HepG2 (cell line): Measurements from ENCODE around the gene BIVM. TPM values are rescaled to one million over a fixed set of nuclear protein-coding genes. Genes with fewer than 3 reads are reported as not detected.

Experiments
- ATAC-seq: fragments of 200-7000 bp; cut with Tn5 transposase; 3 replicates; pipeline ENCODE4 v1.9.1; 2020; ENCODE audit warnings: mild to moderate bottlenecking, moderate library complexity
- BruUV-seq: library from RNA; stranded (reverse); fragments of 400-500 nt; replicated peaks from 2 replicates; lab custom pipeline; 2021; lab: Mats Ljungman, UMichigan
- CTCF ChIA-PET: fragments of 300-600 bp; formaldehyde crosslinking; extraction: SDS; loops from one replicate; lab custom pipeline; 2021; ENCODE audit warnings: low total read pairs, inconsistent platforms, low intra/inter-chr PET ratio; lab: Yijun Ruan, JAX
- POLR2A ChIA-PET: fragments of 350-600 bp; sonication (Branson Sonifier 250); formaldehyde crosslinking; loops from one replicate; lab custom pipeline; 2020; ENCODE audit warnings: antibody characterized with exemption, inconsistent platforms; lab: Yijun Ruan, JAX
- DNase-seq: peaks from one replicate; pipeline ENCODE4 v3.0.0-alpha.2; 2015; ENCODE audit warnings: low spot score
- FAIRE-seq: peaks from 3 replicates; lab custom pipeline; 2011; peaks lifted over from hg19 to GRCh38; lab: Jason Lieb, UNC
- H2AFZ ChIP-seq: one replicate; pipeline ENCODE4 v1.6.1; 2011; ENCODE audit warnings: low read length, inconsistent platforms
- H3K27ac ChIP-seq: fragments of 300-600 bp; 3 replicates; pipeline ENCODE4 v1.8.0; 2011; ENCODE audit warnings: mixed run types, mild to moderate bottlenecking, mixed read lengths, low read length, inconsistent platforms; ENCODE audit not compliant: insufficient read depth; ENCODE audit errors: extremely low read length
- H3K27me3 ChIP-seq, 2 experiments: fragments of 200-600 bp in 1 of 2; 2 replicates in 1 of 2; 3 replicates in 1 of 2; pipeline versions ENCODE4 v1.6.0 to v1.8.0; 2011; ENCODE audit warnings: low read length in 2 of 2, mild to moderate bottlenecking in 2 of 2, moderate library complexity in 2 of 2, inconsistent platforms in 1 of 2; ENCODE audit not compliant: insufficient read depth in 2 of 2, control insufficient read depth in 1 of 2
- H3K36me3 ChIP-seq, 2 experiments: fragments of 200-600 bp in 1 of 2; replicated peaks in 1 of 2; 2 replicates in 1 of 2; 3 replicates in 1 of 2; pipeline versions ENCODE4 v1.5.1 to v1.8.0; 2011; ENCODE audit warnings: low read length in 2 of 2, inconsistent platforms in 1 of 2; ENCODE audit not compliant: insufficient read depth in 2 of 2, control insufficient read depth in 1 of 2
- H3K4me1 ChIP-seq: 2 replicates; pipeline ENCODE4 v1.5.1; 2012; ENCODE audit warnings: low read length, inconsistent platforms; ENCODE audit not compliant: insufficient read depth
- H3K4me2 ChIP-seq: 2 replicates; pipeline ENCODE4 v1.6.0; 2011; ENCODE audit warnings: low read depth, low read length, inconsistent platforms
- H3K4me3 ChIP-seq, 3 experiments: fragments of 200-600 bp in 1 of 3; sonication (generic), shearing (Covaris generic) in 1 of 3; replicated peaks in 1 of 3; 2 replicates each; pipeline ENCODE4 v1.5.1; 2011 to 2016; ENCODE audit warnings: low read length in 3 of 3, inconsistent platforms in 2 of 3, low read depth in 2 of 3, mild to moderate bottlenecking in 2 of 3, control low read depth in 1 of 3, mixed read lengths in 1 of 3; ENCODE audit not compliant: insufficient read depth in 1 of 3
- H3K79me2 ChIP-seq: one replicate; pipeline ENCODE4 v1.6.1; 2011; ENCODE audit warnings: low read length, inconsistent platforms; ENCODE audit not compliant: insufficient read depth
- H3K9ac ChIP-seq: 2 replicates; pipeline ENCODE4 v1.6.0; 2011; ENCODE audit warnings: mild to moderate bottlenecking, low read depth, low read length, inconsistent platforms; ENCODE audit not compliant: insufficient read depth
- H3K9me3 ChIP-seq: 2 replicates; pipeline ENCODE4 v1.5.1; 2012; ENCODE audit warnings: mild to moderate bottlenecking, low read length
- H4K20me1 ChIP-seq: 2 replicates; pipeline ENCODE4 v1.6.0; 2011; ENCODE audit warnings: inconsistent platforms, mild to moderate bottlenecking, low read length, moderate library complexity; ENCODE audit not compliant: insufficient read depth
- CCAR2 ChIP-seq: fragments of 200-400 bp; formaldehyde crosslinking; optimal IDR thresholded peaks from 2 replicates; pipeline ENCODE3; 2018; ENCODE audit warnings: low read depth, mild to moderate bottlenecking, low read length, moderate library complexity
- CENPT ChIP-seq: sonication (generic); formaldehyde crosslinking; IDR thresholded peaks from 2 replicates; pipeline ENCODE4 v1.8.0; 2022; ENCODE audit warnings: low read depth, mild to moderate bottlenecking, moderate library complexity, missing genetic modification reagents
- CREM ChIP-seq, 2 experiments: sonication (generic) in 1 of 2; formaldehyde crosslinking in 1 of 2; IDR thresholded peaks; 2 replicates each; pipeline versions ENCODE4 v1.4.0 to v1.6.1; 2016 to 2020; ENCODE audit warnings: antibody characterized with exemption in 1 of 2, mild to moderate bottlenecking in 1 of 2, missing genetic modification reagents in 1 of 2
- HNRNPUL1 ChIP-seq: fragments of 200-400 bp; formaldehyde crosslinking; IDR thresholded peaks from 2 replicates; pipeline ENCODE4 v1.6.1; 2017; ENCODE audit warnings: low read depth, mild to moderate bottlenecking, low read length, moderate library complexity
- NRL ChIP-seq: sonication (generic); formaldehyde crosslinking; IDR thresholded peaks from 2 replicates; pipeline ENCODE4 v1.5.0; 2020; ENCODE audit warnings: missing genetic modification reagents, mild to moderate bottlenecking, moderate library complexity, borderline replicate concordance
- SRSF1 ChIP-seq: fragments of 200-400 bp; formaldehyde crosslinking; optimal IDR thresholded peaks from 2 replicates; pipeline ENCODE3; 2017; ENCODE audit warnings: mild to moderate bottlenecking, low read depth, low read length, moderate library complexity
- ZNF143 ChIP-seq: sonication (generic); formaldehyde crosslinking; IDR thresholded peaks from 2 replicates; pipeline ENCODE4 v1.4.0; 2020; ENCODE audit warnings: missing genetic modification reagents
- ZNF232 ChIP-seq: sonication (generic); formaldehyde crosslinking; IDR thresholded peaks from 2 replicates; pipeline ENCODE4 v1.4.0; 2020; ENCODE audit warnings: missing genetic modification reagents, borderline replicate concordance
- ZNF496 ChIP-seq: sonication (generic); formaldehyde crosslinking; IDR thresholded peaks from 2 replicates; pipeline ENCODE4 v1.8.1; 2023; ENCODE audit warnings: mild to moderate bottlenecking, moderate library complexity, missing genetic modification reagents; ENCODE audit not compliant: insufficient replicate concordance
- WGBS: methylation state at CpG from one replicate; pipeline ENCODE4 v1.1.6; 2017; ENCODE audit warnings: low lambda C conversion rate; 5-methylcytosine and 5-hydroxymethylcytosine counted together
- in situ Hi-C: cut with HindIII; loops from 2 replicates; pipeline ENCODE4 v1.10.0; 2017; ENCODE audit warnings: low pct_unique_long_range_greater_than_20kb; ENCODE audit not compliant: extremely low pct_ligation_motif_present
- intact Hi-C: fragments of 100-400 bp; cut with micrococcal nuclease; formaldehyde crosslinking; loops from one replicate; pipeline ENCODE4 v1.10.0; 2022; ENCODE audit not compliant: unreplicated experiment
- polyA plus RNA-seq, 8 experiments: library from polyadenylated mRNA; depleted of rRNA in 3 of 8; stranded (reverse) in 7 of 8; unstranded in 1 of 8; fragments of >200 nt; fragmentation: Illumina TruSeq in 4 of 8; extraction: Trizol in 4 of 8; gene quantifications; 2 replicates each; pipeline versions ENCODE4 v1.2.1 to v1.2.3, GENCODE V29; 2011 to 2016; ENCODE audit warnings: low read depth in 4 of 8, missing spikeins in 1 of 8, mixed read lengths in 1 of 8; ENCODE audit not compliant: insufficient read depth in 1 of 8
- total RNA-seq, 5 experiments: library from RNA; depleted of rRNA; stranded (reverse); fragments of >200 nt; fragmentation: Illumina TruSeq; extraction: Trizol; gene quantifications; 2 replicates each; pipeline ENCODE4 v1.2.3, GENCODE V29; 2016; ENCODE audit warnings: low read depth in 1 of 5
- TF ChIP-seq, protein P1 (sequence below): sonication (generic); formaldehyde crosslinking; IDR thresholded peaks from 2 replicates; pipeline ENCODE4 v1.9.0; 2021; ENCODE audit warnings: missing genetic modification reagents, mild to moderate bottlenecking, borderline replicate concordance

BIVM gene
- total and polyA plus RNA-seq, 2 of the 13 experiments (the other 11 are each of a cell fraction or from before 2014, with no cell fraction given) = 10.4 to 15.8 TPM

DNA sequence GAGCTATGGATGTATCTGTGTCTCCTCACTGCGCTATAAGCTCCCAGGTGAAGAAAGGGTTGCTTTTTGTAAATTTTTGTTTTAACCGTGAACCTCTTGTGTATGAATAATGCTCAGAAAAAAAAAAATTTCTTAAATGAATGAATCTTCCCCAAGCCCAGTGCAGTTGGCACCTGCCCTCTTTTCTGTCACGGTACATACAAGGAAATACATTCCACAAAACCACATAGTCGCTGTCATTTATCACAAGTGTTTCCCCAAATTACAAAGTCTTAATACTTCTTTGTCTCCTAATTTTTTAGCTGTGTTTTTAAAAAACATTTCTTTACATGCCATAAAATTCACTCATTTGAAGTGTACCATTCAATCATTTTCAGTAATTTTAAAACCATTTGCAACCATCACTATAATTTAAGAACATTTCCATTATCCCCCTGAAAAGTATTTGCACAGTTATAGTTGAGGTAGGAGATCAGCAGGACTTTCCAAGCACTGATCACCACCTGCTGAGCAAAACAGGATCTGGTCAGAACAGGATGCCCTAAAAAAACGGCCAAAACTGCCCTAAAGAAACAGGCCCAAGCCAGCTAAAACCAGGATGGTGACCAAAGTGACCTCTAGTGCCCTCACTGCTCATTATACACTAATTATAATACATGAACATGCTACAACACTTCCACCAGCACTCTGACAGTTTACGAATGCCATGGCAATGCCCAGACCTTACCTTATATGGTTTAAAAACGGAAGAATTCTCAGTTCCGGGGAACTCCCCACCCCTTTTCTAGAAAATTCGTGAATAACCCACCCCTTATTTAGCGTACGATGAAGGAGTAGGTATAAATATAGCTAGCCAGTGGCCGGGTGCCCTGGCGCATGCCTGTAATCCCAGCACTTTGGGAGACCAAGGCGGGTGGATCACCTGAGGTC lies 24.1 kb upstream of the BIVM start:
- POLR2A ChIA-PET = no interaction called here
- in situ Hi-C loops = no loop called here
- FAIRE-seq (no peak), DNase-seq (no peak), ATAC-seq (no peak)
- no peaks in the 10 kb centered on the region for H3K9me3 ChIP-seq
- TF ChIP-seq NRL (no peak), ZNF496 (no peak), CENPT (CRISPR knock-in tag) (no peak), CREM (IDR thresholded peaks at IDR 0.05) (no peak), CREM (CRISPR knock-in tag; IDR thresholded peaks at IDR 0.05) (no peak)
- H3K79me2 ChIP-seq = no peaks in the 10 kb centered on the region
- peaks cover 28% of the 10 kb centered on the region for H3K4me1 ChIP-seq
- intact Hi-C loops = loop anchor here (5.0 kb wide), 1 partner anchor 48 kb away; no protein-coding TSS in a partner anchor
- WGBS = 81% methylated on average over 14 of the region's 14 CpGs
- H3K36me3 ChIP-seq = no peaks in the 10 kb centered on the region
- no peak overlapping the region for H3K4me3 ChIP-seq
- no peak overlapping the region for H3K9ac ChIP-seq
- no peak overlapping the region for H3K4me2 ChIP-seq
- no peaks in the 10 kb centered on the region for H4K20me1 ChIP-seq
- BruUV-seq = no TSS peak
- CTCF ChIA-PET = no interaction called here
- no peak overlapping the region for H2AFZ ChIP-seq
- H3K27ac ChIP-seq = no peak overlapping the region
- H3K27me3 ChIP-seq = no peaks in the 10 kb centered on the region; a peak in 1 of 5 replicates

DNA sequence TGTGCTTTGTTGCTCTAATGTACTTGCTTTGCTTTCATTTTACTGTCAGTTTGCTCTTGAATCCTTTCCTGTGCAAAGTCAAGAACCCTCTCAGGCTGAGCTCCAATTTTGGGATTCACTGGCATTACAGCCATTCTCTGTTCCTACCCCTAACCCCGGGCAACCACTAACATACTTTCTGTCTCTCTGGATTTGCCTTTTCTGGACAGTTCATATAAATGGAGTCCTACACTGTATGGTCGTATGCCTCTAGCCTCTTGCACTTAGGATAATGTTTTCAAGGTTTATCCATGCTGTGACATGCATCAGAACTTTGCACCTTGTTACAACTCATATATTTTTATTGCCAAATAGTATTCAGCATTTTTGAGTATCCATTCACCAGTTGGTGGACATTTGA lies 22.6 kb upstream of the BIVM start:
- Histone ChIP-seq H3K27me3 (no peaks in the 10 kb centered on the region; a peak in 1 of 5 replicates), H4K20me1 (no peaks in the 10 kb centered on the region), H3K4me1 (peaks cover 14% of the 10 kb centered on the region), H3K36me3 (no peaks in the 10 kb centered on the region), H3K9me3 (no peaks in the 10 kb centered on the region), H3K9ac (no peak overlapping the region), H2AFZ (no peak overlapping the region), H3K4me3 (no peak overlapping the region), H3K27ac (no peak overlapping the region), H3K4me2 (no peak overlapping the region), H3K79me2 (no peaks in the 10 kb centered on the region)
- 56% methylated on average over 2 of the region's 2 CpGs for WGBS
- CTCF ChIA-PET = no interaction called here
- BruUV-seq = no TSS peak
- DNase-seq (no peak), ATAC-seq (no peak), FAIRE-seq (no peak)
- in situ Hi-C loops = no loop called here
- TF ChIP-seq ZNF143 (CRISPR knock-in tag) = no peak
- no peak for TF ChIP-seq ZNF232 (CRISPR knock-in tag)
- TF ChIP-seq HNRNPUL1 = no peak
- no peak for TF ChIP-seq CCAR2
- TF ChIP-seq, protein P1, sequence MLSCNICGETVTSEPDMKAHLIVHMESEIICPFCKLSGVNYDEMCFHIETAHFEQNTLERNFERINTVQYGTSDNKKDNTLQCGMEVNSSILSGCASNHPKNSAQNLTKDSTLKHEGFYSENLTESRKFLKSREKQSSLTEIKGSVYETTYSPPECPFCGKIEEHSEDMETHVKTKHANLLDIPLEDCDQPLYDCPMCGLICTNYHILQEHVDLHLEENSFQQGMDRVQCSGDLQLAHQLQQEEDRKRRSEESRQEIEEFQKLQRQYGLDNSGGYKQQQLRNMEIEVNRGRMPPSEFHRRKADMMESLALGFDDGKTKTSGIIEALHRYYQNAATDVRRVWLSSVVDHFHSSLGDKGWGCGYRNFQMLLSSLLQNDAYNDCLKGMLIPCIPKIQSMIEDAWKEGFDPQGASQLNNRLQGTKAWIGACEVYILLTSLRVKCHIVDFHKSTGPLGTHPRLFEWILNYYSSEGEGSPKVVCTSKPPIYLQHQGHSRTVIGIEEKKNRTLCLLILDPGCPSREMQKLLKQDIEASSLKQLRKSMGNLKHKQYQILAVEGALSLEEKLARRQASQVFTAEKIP (CRISPR knock-in tag) = no peak
- TF ChIP-seq SRSF1 = no peak
- intact Hi-C loops = no loop called here
- POLR2A ChIA-PET = no interaction called here
